KMS-11 (cell line): ENCODE measurements around the gene ADAMTS17.

Experiments used
- H2AFZ ChIP-seq: fragments of 200-600 bp; sonication (generic); 2 replicates; pipeline ENCODE4 v1.6.1; 2016; ENCODE audit warnings: antibody characterized with exemption, mixed run types, low read depth
- H3K27ac ChIP-seq: fragments of 200-600 bp; sonication (generic); 2 replicates; pipeline ENCODE4 v1.6.1; 2016; ENCODE audit warnings: mild to moderate bottlenecking, mixed run types
- H3K27me3 ChIP-seq: fragments of 200-600 bp; sonication (generic); 2 replicates; pipeline ENCODE4 v1.6.1; 2017; ENCODE audit warnings: mild to moderate bottlenecking, low read depth, mixed run types, moderate library complexity; ENCODE audit not compliant: insufficient read depth
- H3K36me3 ChIP-seq: fragments of 200-600 bp; sonication (generic); 2 replicates; pipeline ENCODE4 v1.6.1; 2017; ENCODE audit warnings: mild to moderate bottlenecking, mixed run types; ENCODE audit not compliant: insufficient read depth
- H3K4me1 ChIP-seq: fragments of 200-600 bp; sonication (generic); 2 replicates; pipeline ENCODE4 v1.6.1; 2016; ENCODE audit warnings: mild to moderate bottlenecking, low read depth, mixed run types; ENCODE audit not compliant: poor library complexity, severe bottlenecking
- H3K4me2 ChIP-seq: fragments of 200-600 bp; sonication (generic); 2 replicates; pipeline ENCODE4 v1.7.0; 2016; ENCODE audit warnings: mild to moderate bottlenecking, mixed run types
- H3K4me3 ChIP-seq: fragments of 200-600 bp; sonication (generic); IDR thresholded peaks from 2 replicates; pipeline ENCODE4 v1.6.1; 2017; ENCODE audit warnings: low read depth, low read length, mixed read lengths; ENCODE audit not compliant: insufficient read depth
- H3K79me2 ChIP-seq: fragments of 200-600 bp; sonication (generic); 2 replicates; pipeline ENCODE4 v1.6.1; 2016; ENCODE audit warnings: low read depth, mixed run types; ENCODE audit not compliant: insufficient read depth
- H3K9ac ChIP-seq: fragments of 200-600 bp; sonication (generic); 2 replicates; pipeline ENCODE4 v1.6.1; 2016; ENCODE audit warnings: mild to moderate bottlenecking, mixed run types
- H4K20me1 ChIP-seq: fragments of 200-600 bp; sonication (generic); 2 replicates; pipeline ENCODE4 v1.6.1; 2016; ENCODE audit warnings: mild to moderate bottlenecking, mixed run types; ENCODE audit not compliant: insufficient read depth
- CTCF ChIP-seq: fragments of 200-600 bp; sonication (generic); conservative IDR thresholded peaks from 2 replicates; pipeline ENCODE4 v1.6.1; 2017; ENCODE audit warnings: low read depth, mild to moderate bottlenecking, antibody characterized with exemption, low read length, moderate library complexity, mixed read lengths

Gene ADAMTS17

GRCh38 chr15:100245855-100246254 is 95.9 kb downstream of the ADAMTS17 start:
- H3K79me2 ChIP-seq: no peaks in the 10 kb centered on the region
- no peak overlapping the region for H3K4me3 ChIP-seq
- H3K9ac ChIP-seq: no peak overlapping the region
- H3K4me2 ChIP-seq: no peak overlapping the region
- H2AFZ ChIP-seq: no peak overlapping the region
- no peaks in the 10 kb centered on the region for H3K4me1 ChIP-seq
- H3K36me3 ChIP-seq: no peaks in the 10 kb centered on the region
- H3K27ac ChIP-seq: no peak overlapping the region
- no peaks in the 10 kb centered on the region for H4K20me1 ChIP-seq
- no peaks in the 10 kb centered on the region for H3K27me3 ChIP-seq
- TF ChIP-seq CTCF: no peak

- H3K36me3 ChIP-seq: no peaks in the 10 kb centered on the region
- no peak for TF ChIP-seq CTCF
- H3K9ac ChIP-seq: no peak overlapping the region
- no peak overlapping the region for H3K4me2 ChIP-seq
- H3K4me1 ChIP-seq: no peaks in the 10 kb centered on the region
- no peaks in the 10 kb centered on the region for H3K27me3 ChIP-seq
- no peak overlapping the region for H3K4me3 ChIP-seq
- no peaks in the 10 kb centered on the region for H4K20me1 ChIP-seq
- no peak overlapping the region for H3K27ac ChIP-seq
- H2AFZ ChIP-seq: no peak overlapping the region
- H3K79me2 ChIP-seq: no peaks in the 10 kb centered on the region
These were observed 96.3 kb downstream of the ADAMTS17 start for GRCh38 chr15:100245487-100245820.

DNA sequence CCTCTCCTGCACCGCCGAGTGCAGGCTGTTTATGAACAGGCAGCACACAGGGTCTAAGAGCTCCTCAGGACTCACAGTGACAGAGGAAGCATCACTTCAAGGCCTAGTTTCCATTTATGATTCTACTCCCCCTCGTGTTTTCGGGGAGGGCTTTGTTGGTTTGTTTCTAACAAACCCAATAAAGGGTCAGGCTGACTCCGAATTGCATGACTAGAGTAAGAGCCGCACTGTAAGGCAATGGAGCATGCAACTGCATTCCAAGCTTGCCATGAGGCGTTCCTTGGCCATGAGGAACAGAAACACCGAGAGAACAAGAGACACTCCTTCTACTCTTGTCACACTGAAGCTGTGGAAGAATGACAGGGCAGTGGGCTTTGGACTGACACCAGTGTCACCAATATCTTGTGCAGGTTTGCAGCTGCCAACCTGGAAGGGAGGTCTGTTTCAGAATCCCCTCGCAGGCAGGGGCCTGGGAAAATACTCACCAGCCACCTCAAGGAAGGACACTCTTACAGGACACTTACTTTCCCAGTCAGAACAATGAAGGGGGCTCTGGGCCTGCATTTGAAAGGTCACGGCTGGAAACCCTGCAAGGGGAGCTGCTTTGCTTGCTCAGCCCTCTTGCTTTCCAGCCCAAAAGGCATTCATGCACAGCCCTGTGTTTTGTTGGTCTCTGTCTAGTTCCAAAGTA is 96.8 kb downstream of the ADAMTS17 start:
- no peaks in the 10 kb centered on the region for H3K79me2 ChIP-seq
- no peak overlapping the region for H3K9ac ChIP-seq
- H4K20me1 ChIP-seq: no peaks in the 10 kb centered on the region
- H3K4me2 ChIP-seq: no peak overlapping the region
- no peaks in the 10 kb centered on the region for H3K4me1 ChIP-seq
- no peaks in the 10 kb centered on the region for H3K36me3 ChIP-seq
- no peak overlapping the region for H2AFZ ChIP-seq
- H3K27me3 ChIP-seq: no peaks in the 10 kb centered on the region
- TF ChIP-seq CTCF: no peak
- H3K27ac ChIP-seq: no peak overlapping the region
- H3K4me3 ChIP-seq: no peak overlapping the region

GRCh38 chr15:100242989-100243388 is 98.8 kb downstream of the ADAMTS17 start:
- Histone ChIP-seq H3K4me1 (no peaks in the 10 kb centered on the region), H2AFZ (no peak overlapping the region), H4K20me1 (no peaks in the 10 kb centered on the region), H3K9ac (no peak overlapping the region), H3K4me3 (no peak overlapping the region), H3K79me2 (no peaks in the 10 kb centered on the region), H3K36me3 (no peaks in the 10 kb centered on the region), H3K4me2 (no peak overlapping the region), H3K27ac (no peak overlapping the region), H3K27me3 (no peaks in the 10 kb centered on the region)
- no peak for TF ChIP-seq CTCF
